Measurements from ENCODE around the gene OR6B2.
"Not testable (repeated sequence)": the region's sequence is repeated elsewhere in the genome, so short reads cannot be mapped to it uniquely, and the experiment has no call there.

The OR6B2 gene

GRCh38 chr2:240030379-240031094 is at the start of gene OR6B2:
OR6B2 (minus strand) TSS chr2:240030429; CDS start chr2:240030429, 0 bp downstream.
- no peak for DNase-seq (ENCODE audit: low spot score)

GRCh38 chr2:240078631-240079030 is 48.4 kb upstream of the OR6B2 start:
- DNase-seq (ENCODE audit: low spot score), result no peak

- no peak for DNase-seq (ENCODE audit: low spot score)
Measured at GRCh38 chr2:240077442-240077841, 47.2 kb upstream of the OR6B2 start.

GRCh38 chr2:240074545-240074944 is 44.3 kb upstream of the OR6B2 start:
- no peak for DNase-seq (ENCODE audit: low spot score)

GRCh38 chr2:240070907-240071306 is 40.7 kb upstream of the OR6B2 start:
- DNase-seq (ENCODE audit: low spot score), result no peak

- no peak for DNase-seq (ENCODE audit: low spot score)
Measured at GRCh38 chr2:240069829-240070228, 39.6 kb upstream of the OR6B2 start.

- DNase-seq (ENCODE audit: low spot score), result no peak
Measured at GRCh38 chr2:240068193-240068592, 38.0 kb upstream of the OR6B2 start.

- DNase-seq (ENCODE audit: low spot score), result no peak
Measured at GRCh38 chr2:240066489-240066888, 36.3 kb upstream of the OR6B2 start.

GRCh38 chr2:240064898-240065297 is 34.7 kb upstream of the OR6B2 start:
- DNase-seq (ENCODE audit: low spot score), result no peak

GRCh38 chr2:240060977-240061591 is 30.9 kb upstream of the OR6B2 start:
- DNase-seq (ENCODE audit: low spot score), result peak; percentile 20

GRCh38 chr2:240056678-240057077 is 26.4 kb upstream of the OR6B2 start:
- no peak for DNase-seq (ENCODE audit: low spot score)

GRCh38 chr2:240055177-240055917 is 25.1 kb upstream of the OR6B2 start:
- no peak for DNase-seq (ENCODE audit: low spot score)

GRCh38 chr2:240053173-240054155 is 23.2 kb upstream of the OR6B2 start, which contains the start of gene OR6B3:
OR6B3 (minus strand) TSS chr2:240053521.
- no peak for DNase-seq (ENCODE audit: low spot score)

GRCh38 chr2:240052524-240052923 is 22.3 kb upstream of the OR6B2 start:
- DNase-seq (ENCODE audit: low spot score), result no peak

- no peak for DNase-seq (ENCODE audit: low spot score)
Measured at GRCh38 chr2:240051697-240052096, 21.5 kb upstream of the OR6B2 start.

- no peak for DNase-seq (ENCODE audit: low spot score)
Measured at GRCh38 chr2:240050278-240050677, 20.0 kb upstream of the OR6B2 start.

GRCh38 chr2:240048237-240048636 is 18.0 kb upstream of the OR6B2 start:
- DNase-seq (ENCODE audit: low spot score), result no peak

GRCh38 chr2:240045098-240045497 is 14.9 kb upstream of the OR6B2 start:
- no peak for DNase-seq (ENCODE audit: low spot score)

GRCh38 chr2:240044096-240044495 is 13.9 kb upstream of the OR6B2 start:
- DNase-seq (ENCODE audit: low spot score), result not testable (repeated sequence)

- no peak for DNase-seq (ENCODE audit: low spot score)
Measured at GRCh38 chr2:240043279-240043989, 13.2 kb upstream of the OR6B2 start.

- DNase-seq (ENCODE audit: low spot score), result no peak
Measured at GRCh38 chr2:240042740-240043139, 12.5 kb upstream of the OR6B2 start.
